Adrenal gland (tissue), 5 donors: ENCODE results near the gene CUTC.

Source experiments
- POLR2A ChIP-seq, 2 donors: fragments of 450-650 bp; IDR thresholded peaks; one replicate each; pipeline ENCODE4 v1.6.1; 2017; ENCODE audit warnings: antibody characterized with exemption in 2 of 2, mild to moderate bottlenecking in 2 of 2, moderate library complexity in 1 of 2
- TF ChIP-seq, protein P1 (sequence below), 6 experiments: fragments of 450-650 bp in 4 of 6; fragments of 200-600 bp in 2 of 6; sonication (generic) in 1 of 6; IDR thresholded peaks; 1 replicate in 5 of 6; 2 replicates in 1 of 6; pipeline versions ENCODE4 v1.5.1 to v1.8.0; 2016 to 2021; ENCODE audit warnings: antibody characterized with exemption in 6 of 6, mild to moderate bottlenecking in 2 of 6, moderate library complexity in 1 of 6
- donor health status: DM: no; HTN: no; CAD: no.

DNA sequence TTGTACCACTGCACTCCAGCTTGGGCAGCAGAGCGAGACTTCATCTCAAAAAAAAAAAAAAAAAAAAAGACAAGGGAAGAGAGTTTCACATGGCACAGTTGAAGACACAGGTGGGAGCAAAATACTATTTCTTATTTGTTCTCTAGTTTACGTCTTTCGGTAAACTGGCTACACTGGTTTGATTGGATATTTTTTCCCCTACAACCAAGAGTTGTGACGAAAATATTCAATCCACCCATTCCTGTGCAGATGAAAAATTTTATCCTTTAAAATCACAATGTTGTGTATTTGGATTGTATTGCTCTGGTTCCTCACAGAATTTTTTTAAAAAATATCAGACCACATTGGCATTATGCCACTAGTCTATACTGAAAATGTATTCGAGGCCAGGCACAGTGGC, 35.9 kb downstream of the CUTC start:
- TF ChIP-seq, protein P1, sequence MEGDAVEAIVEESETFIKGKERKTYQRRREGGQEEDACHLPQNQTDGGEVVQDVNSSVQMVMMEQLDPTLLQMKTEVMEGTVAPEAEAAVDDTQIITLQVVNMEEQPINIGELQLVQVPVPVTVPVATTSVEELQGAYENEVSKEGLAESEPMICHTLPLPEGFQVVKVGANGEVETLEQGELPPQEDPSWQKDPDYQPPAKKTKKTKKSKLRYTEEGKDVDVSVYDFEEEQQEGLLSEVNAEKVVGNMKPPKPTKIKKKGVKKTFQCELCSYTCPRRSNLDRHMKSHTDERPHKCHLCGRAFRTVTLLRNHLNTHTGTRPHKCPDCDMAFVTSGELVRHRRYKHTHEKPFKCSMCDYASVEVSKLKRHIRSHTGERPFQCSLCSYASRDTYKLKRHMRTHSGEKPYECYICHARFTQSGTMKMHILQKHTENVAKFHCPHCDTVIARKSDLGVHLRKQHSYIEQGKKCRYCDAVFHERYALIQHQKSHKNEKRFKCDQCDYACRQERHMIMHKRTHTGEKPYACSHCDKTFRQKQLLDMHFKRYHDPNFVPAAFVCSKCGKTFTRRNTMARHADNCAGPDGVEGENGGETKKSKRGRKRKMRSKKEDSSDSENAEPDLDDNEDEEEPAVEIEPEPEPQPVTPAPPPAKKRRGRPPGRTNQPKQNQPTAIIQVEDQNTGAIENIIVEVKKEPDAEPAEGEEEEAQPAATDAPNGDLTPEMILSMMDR (IDR thresholded peaks at IDR 0.05), result no peak
- TF ChIP-seq POLR2A (IDR thresholded peaks at IDR 0.05), result no peak
